GM21447 (cell line): ENCODE results near the gene AGT.
"Not testable (repeated sequence)": the region's sequence is repeated elsewhere in the genome, so short reads cannot be mapped to it uniquely, and the experiment has no call there.

Experiments used
- ATAC-seq: cut with Tn5 transposase; IDR thresholded peaks from one replicate; pipeline ENCODE4 v1.9.1; 2021; ENCODE audit not compliant: unreplicated experiment

AGT gene

DNA sequence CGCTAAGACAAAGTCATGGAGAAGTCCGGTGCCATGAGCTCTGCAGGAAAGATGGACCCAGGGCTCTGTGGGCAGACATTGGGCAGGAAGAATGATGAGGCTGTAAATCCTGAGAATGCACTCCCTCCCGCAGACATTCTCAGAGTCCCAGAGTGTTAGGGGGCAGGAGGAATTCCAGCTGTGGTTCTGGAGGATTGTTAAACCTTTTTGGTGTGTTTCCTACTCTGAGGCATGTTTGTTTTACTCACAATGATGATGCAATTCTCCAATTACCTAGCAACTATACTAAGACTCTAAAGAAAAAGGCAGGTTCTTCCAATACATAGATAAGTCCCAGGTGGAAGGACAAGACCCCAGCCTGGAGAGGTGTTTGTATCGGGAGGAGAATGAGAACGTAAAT lies 30.5 kb upstream of the AGT start:
- no peak for ATAC-seq

DNA sequence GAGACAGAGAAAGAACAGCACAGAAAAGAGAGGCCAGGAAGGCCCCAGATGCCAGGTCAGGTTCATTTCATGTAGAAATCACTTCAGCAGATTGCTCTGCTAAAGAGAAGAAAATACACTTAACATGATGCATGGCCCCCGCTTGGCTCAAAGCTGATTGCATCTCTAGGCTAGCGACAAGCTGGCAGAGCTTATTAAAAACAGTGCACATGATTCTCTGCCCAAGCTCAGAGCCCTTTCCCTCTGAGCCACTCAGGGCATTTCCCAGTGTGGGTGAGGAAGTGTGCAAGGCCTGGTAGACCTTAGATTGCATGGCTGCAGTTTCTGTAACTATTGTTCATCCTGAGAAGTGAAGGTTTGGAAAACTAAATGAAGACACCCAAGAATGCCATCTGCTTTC lies 30.0 kb upstream of the AGT start:
- no peak for ATAC-seq

DNA sequence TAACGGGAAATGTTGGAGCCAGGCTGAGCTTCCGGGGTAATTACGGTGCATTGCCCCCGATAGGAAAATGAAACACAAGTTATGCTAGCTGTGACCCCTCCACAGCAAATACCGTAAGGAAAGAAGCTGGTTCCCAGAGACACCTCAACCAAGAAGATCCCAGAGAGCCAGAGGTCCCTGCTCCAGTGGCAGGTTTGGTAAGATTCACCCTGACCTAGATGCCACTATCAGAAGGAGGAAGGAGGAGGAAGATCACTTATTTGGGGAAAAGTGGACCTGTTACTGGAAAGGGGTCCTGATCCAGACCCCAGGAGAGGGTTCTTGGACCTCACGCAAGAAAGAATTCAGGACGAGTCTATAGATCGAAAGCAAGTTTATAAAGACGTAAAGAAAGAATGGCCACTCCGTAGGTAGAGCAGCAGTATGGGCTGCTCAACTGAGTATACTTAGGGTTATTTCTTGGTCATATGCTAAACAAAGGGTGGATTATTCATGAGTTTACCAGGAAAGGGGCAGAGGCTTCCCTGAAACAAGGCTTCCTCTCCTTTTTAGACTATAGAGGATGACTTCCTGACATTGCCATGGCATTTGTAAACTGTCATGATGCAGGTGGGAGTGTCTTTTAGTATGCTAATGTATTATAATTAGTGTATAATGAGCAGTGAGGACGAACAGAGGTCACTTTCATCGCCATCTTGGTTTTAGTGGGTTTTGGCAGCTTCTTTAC lies 25.8 kb upstream of the AGT start:
- no peak for ATAC-seq

- no peak for ATAC-seq
These were observed 23.8 kb upstream of the AGT start for GRCh38 chr1:230737622-230738262.

- no peak for ATAC-seq
These were observed 21.5 kb upstream of the AGT start for GRCh38 chr1:230735447-230735846.

DNA sequence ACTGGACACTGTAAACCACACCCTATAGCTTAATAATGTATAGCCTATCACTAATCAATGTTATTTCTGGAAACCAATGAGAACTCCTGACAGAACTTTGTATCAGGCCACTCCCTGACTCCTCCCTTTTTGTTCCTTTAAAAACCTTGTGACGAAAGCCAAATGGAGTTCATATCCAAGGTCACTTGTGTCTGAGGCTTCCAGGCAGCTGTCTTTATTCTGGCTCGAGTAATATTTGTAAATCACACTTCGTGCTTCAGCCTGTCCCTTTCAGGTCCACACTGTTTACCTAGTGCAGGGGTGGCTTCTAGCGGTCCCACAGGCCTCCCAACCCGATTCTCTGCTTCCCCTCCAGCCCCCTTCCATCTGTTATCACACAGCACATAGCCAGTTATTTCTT lies 17.1 kb upstream of the AGT start:
- no peak for ATAC-seq

- ATAC-seq: no peak
These were observed 14.9 kb upstream of the AGT start for GRCh38 chr1:230728710-230729392.

GRCh38 chr1:230725256-230726012 lies 11.5 kb upstream of the AGT start:
- ATAC-seq: no peak

DNA sequence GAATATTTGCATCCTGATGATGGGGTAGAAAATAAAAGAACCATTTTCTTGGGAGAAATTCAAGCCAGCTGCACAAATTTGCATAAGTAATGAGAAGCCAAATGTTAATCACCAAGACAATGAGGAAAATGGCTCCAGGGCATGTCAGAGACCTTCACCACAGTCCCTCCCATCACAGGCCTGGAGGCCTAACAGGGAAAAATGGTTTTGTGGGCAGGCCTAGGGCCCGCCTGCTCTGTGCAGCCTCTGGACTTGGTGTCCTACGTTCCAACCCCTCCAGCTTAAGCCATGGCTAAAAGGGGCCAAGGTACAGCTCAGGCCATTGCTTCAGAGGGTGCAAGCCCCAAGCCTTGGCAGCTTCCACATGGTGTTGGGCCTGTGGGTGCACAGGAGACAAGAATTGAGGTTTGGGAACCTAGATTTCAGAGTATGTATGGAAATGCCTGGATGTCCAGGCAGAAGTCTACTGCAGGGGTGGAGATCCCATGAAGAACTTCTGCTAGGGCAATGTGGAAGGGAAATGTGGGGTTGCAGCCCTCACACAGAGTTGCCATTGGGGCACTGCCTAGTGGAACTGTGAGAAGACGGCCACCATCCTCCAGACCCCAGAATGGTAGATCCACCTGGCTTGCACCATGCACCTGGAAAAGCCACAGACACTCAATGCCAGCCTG lies 8.1 kb upstream of the AGT start:
- ATAC-seq: not testable (repeated sequence)

GRCh38 chr1:230717251-230717650 lies 3.3 kb upstream of the AGT start:
- ATAC-seq: no peak

GRCh38 chr1:230716453-230716852 lies 2.5 kb upstream of the AGT start:
- not testable (repeated sequence) for ATAC-seq

DNA sequence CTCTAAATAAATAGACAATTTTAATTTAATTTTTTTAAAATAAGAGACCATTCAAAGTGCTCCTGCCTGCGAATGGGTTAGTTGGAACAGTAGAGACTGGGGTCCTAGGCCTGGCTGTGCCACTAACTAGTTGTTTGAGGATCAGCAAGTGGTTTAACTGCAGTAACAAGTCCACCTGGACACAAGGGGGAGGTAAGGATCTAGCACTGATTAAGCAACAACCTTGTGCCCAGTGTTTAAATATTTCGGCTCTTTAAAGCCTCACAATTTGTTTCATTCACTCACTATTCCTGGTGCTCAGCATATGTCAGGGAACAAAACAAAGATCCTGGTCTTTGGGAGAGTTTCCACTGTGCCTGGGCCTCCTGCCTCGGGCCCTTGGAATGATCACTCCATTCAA lies 1.6 kb upstream of the AGT start:
- no peak for ATAC-seq

GRCh38 chr1:230713547-230713914 lies 391 bp downstream of the AGT start:
- ATAC-seq: no peak

GRCh38 chr1:230713138-230713537 lies 784 bp downstream of the AGT start:
- no peak for ATAC-seq

DNA sequence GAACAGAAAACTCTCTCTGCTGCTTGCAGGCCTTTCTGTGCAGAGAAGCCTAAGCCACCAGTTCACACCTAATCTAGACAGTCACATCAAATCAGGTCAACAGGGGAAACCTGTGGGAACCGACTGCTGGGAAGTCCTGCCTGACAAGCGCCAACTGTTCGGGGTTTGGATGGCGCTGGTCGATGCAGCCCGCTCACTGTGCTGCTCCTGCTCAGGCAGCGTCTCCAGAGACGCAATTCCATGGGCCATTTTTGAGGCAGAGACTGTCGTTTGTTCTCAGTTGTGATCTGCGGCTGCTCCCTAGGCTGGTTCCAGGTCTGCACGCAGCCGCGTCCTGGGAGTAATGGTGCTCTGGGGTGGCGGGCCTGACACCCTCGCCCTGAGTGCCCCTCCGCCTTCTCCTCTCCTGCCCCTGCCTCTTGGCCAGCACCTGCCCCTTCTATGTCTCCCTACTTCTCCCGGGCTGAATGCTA lies 1.4 kb downstream of the AGT start:
- ATAC-seq: no peak

GRCh38 chr1:230711245-230711644 lies 2.7 kb downstream of the AGT start:
- no peak for ATAC-seq

- ATAC-seq: no peak
These were observed 3.4 kb downstream of the AGT start for GRCh38 chr1:230710543-230710904.

DNA sequence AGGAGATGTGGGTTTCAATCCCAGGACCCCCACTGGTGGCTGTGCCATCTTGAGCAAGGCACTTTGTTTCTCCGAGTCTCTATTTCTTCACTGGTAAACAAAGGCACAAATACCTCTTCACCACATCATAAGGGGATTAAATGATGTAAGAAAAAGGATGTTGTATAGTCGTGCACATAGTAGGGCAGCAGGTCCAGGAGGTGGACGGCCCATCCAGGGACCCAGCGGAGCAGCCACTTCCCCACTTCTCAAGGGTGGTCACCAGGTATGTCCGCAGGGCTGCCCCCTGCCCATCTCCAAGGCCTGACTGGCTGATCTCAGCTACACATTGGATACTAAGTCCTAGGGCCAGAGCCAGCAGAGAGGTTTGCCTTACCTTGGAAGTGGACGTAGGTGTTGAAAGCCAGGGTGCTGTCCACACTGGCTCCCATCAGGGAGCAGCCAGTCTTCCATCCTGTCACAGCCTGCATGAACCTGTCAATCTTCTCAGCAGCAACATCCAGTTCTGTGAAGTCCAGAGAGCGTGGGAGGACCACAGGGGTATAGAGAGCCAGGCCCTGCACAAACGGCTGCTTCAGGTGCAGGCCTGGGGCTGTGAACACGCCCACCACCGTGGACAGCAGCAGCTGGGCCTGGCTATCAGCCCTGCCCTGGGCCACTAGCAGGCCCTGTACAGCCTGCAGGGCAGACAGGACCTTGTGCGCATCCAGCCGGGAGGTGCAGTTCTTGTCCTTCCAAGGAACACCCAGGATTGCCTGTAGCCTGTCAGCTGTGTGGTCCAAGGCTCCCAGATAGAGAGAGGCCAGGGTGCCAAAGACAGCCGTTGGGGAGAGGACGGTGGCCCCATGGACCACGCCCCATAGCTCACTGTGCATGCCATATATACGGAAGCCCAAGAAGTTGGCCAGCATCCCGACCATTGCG lies 4.0 kb downstream of the AGT start:
- no peak for ATAC-seq

GRCh38 chr1:230708631-230709580 lies 5.0 kb downstream of the AGT start:
- ATAC-seq: no peak
